Measurements from ENCODE around the gene CYLD.

Gene CYLD

DNA sequence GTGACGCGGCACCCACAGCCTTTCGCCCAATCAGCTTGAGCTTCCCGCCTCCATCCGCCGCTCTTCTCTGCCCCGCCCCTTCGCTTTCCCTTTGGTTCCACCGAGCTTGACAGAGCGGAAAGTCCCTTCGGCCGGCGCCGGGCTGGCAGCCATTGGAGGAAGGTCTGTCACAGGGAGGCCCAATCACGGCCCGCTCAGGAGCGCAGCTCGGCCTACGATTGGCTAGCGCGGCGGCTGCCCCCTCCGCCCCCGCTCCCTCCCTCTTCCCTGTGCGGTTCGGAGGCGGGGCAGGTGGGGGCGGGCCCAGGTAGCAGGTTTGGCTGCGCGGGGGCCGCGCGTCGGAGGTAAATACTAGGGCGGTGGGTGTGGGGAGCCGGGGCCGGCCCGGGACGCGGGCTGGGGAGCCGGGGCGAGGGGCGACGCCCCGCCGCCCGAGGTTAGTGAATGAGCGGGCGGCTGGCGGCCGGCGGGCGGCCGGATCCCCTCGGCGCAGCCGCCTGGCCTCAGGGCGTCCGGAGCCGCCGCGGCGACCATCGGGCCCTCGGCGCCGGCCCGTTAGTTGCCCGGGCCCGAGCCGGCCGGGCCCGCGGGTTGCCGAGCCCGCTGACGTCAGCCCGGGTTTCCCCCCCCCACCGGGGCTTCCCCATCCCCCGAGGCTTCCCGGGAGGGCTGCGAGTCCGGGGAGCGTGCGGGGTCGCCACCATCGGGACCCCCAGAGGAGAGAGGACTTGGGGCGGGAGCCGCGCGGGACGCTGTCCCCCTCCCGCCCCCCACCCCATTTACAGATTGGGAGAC is at the start of gene CYLD:
Gene CYLD, plus strand, starts transcription at position 306 of the 795 bp plus-strand sequence. CDS start 7,613 bp downstream, outside the sequence.
- peak; percentile 83 for DNase-seq

GRCh38 chr16:50692644-50692998 is 49.3 kb upstream of the CYLD start:
- DNase-seq, result no peak

- DNase-seq, result no peak
Measured at GRCh38 chr16:50692999-50693781, 48.7 kb upstream of the CYLD start, which contains the start of gene NOD2. Gene NOD2 (plus strand): TSS chr16:50693606. CDS start chr16:50699496, 5,890 bp downstream.

DNA sequence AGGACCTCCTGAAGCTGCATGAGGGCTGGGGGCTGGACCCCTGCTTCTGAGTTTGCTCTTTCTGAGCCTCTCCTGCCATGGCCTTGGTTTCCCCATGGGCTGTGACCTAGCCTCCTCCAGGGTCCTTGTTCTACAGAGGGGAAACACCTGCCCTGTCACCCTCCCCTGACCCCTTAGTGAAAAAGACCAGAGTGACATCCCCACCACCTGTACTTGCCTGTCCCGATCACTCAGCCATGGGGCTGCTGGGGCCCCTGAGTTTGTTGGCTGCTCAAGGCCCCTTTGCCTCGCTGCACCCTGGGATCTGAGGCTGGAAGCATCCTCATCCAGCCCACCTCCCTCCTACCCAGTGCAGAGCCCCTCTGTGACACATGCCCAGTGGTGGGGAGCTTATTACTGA is 47.7 kb upstream of the CYLD start:
- no peak for DNase-seq

GRCh38 chr16:50695017-50696000 is 46.6 kb upstream of the CYLD start:
- no peak for DNase-seq

DNA sequence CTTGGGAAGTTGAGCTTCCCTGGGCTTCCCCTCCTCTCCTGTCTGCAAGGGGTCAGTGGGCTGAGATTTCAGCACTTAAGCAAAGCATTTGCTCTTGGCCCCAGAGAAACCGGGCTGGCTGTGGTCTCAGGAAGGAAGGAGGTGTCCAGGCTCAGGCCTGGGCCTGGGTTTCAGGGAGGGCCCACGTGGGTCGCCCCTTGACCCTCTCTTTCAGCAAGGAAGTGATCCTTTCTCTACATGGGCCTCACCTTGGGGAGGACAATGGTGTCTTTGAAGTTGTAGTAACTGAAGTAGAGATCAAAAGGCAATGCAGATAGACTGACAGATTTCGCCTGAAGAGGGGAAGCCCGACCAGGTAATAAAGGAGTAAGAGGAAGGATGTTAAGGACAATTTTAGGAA is 45.8 kb upstream of the CYLD start:
- no peak for DNase-seq

DNA sequence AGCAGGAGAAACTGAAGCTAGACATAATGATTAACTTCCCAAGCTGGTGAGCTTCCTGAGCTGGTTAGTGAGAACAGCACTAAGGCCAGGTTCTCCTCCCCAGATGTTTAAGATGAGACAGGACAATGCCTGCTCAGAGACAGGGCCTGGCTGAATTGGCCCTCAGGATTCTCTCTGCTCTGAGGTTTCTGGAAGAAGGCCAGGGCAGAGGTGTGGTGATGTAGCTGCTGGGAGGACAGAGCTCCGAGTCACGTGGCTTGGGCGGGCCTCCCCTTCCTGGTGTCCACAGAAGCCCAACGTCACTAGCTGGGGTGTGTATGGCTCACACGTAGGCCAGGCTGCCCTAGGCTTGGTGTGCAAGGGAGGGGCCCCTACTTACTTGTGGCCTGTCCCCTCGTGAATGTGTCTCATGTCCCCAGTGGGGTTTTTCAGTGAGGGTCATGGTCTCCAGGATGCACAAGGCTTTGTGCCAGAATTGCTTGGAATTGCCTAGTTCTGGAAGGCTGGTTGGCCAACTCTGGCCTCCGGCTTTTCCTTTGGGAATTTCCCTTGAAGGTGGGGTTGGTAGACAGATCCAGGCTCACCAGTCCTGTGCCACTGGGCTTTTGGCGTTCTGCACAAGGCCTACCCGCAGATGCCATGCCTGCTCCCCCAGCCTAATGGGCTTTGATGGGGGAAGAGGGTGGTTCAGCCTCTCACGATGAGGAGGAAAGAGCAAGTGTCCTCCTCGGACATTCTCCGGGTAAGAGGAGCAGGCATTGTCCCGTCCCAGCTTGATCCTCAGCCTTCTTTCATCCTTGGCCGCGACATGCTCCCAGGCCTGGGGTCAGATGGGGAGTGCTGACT is 45.1 kb upstream of the CYLD start:
- DNase-seq, result no peak

DNA sequence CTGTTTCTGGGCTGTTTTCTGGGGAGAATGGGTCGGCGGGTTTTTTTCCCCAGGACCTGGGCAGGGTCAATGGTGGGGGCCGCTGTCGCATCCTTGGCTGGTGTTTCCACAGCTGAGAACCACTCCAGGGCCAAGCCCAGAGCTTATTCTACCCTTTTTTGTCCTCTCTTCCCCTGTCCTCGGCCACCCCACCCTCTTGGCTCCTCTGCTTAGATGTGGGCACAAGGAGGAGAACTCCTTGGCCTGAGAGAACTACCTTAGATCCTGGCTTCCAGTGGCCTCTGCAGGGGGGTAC is 44.5 kb upstream of the CYLD start:
- DNase-seq, result no peak

DNA sequence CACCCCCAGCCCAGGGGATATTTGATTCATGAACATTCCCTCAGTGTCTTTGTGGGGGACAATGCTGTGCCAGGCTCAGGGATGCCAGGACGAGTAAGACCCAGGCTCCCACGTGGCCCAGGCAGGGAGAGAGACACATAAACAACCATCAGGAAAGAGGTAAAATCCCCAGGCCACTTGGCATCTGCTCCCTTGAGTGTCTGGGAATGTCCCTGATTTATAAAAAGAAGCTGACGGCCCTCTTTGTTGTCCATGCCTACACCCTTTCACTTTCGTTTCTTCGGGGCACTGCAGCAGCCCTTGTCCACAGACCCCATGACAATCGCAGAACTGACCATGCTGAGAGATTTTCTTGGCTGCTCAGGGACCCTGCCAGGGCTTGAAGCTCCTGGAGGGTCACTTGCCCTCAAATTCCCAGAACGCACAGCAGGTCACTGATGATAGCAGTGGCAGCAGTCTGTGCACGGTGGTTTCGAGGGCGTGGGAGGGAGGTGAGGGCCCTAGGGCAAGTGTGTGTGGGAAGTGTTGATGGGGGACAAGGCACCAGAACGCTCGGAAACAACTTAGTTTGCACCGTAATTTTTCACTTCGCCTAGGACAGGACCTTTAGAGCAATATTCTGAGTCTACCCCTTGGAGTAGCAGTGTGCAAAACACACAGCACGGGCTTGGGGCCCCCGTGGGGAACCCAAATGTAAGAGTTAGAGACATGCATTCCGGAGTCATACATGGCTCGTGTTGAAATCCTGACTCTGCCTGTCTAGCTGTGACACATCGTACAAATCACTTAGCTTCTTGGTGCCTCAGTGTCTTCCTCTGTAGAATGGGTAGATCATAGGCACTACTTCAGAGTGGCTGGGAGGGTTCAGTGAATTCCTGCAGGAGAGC is 43.8 kb upstream of the CYLD start:
- DNase-seq, result no peak

DNA sequence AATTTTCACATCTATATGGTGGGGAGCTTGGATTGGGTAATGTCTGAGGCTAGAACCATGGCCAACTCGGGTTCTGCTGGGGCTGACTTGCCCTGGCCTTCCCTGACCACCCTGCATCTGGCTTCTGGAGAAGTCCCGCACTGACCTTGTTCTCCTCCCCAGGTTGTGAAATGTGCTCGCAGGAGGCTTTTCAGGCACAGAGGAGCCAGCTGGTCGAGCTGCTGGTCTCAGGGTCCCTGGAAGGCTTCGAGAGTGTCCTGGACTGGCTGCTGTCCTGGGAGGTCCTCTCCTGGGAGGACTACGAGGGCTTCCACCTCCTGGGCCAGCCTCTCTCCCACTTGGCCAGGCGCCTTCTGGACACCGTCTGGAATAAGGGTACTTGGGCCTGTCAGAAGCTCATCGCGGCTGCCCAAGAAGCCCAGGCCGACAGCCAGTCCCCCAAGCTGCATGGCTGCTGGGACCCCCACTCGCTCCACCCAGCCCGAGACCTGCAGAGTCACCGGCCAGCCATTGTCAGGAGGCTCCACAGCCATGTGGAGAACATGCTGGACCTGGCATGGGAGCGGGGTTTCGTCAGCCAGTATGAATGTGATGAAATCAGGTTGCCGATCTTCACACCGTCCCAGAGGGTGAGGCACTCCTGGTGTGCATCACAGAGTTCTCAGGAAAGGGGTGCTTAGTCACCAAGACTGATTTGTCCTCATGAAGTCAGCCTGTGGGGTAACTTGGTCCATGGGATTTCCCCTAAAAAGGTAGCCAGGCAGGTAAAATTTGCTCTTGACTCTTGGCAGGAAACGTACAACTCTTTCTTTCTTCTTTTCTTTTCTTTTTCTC is 42.3 kb upstream of the CYLD start:
- no peak for DNase-seq

DNA sequence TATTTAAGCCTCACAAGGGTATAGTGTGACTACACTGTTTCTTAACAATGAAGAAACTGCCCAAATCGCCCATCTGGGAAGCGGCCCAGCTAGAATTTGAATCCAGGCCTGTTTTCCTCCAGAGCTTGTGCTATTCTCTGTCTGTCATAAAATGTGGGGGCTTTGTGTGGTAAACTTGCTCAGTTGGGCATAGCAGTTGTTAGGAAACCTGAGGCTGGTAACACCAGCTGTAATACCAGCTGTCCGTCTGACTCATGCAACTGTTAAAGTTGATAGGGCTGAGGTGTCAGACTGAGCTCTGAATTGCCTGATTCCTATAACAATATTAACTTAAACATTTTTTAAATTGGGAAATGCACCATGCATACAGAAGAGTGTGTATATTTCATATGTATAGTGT is 39.2 kb upstream of the CYLD start:
- no peak for DNase-seq

DNA sequence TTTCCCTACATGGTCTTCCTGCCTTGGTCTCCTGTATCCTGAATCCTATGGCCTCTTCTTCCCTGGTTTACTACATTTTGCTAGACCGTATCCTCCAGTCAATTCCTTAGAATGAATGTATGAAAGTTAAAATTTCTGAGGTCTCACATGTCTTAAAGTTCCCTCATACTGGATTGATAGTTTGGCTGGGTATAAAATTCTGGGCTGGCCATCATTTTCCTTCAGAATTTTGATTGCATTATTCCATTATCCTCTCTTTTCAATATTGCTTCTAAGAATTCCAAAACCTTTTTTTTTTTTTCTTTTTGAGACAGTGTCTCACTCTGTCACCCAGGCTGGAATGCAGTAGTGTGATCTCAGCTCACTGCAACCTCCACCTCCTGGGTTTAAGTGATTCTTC is 37.6 kb upstream of the CYLD start:
- DNase-seq, result no peak

GRCh38 chr16:50705436-50706110 is 36.3 kb upstream of the CYLD start:
- no peak for DNase-seq

DNA sequence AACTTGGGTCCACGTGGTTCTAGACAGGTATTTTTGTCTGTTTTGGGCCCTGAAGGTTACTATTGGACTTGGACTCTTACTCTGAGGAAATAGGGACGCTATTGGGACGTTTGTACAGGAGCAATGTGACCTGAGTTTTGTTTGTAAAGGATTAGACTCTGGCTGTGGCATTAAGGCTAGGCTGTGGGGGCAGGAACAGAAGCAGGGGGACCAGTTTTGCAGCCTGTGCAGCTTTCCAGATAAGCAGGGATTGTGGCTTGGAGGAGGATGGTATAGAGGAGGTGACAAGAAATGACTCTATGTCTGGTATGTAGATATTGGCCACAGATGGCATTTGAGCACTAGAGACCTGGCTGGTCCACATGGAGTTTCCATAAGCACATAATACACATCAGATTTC is 35.6 kb upstream of the CYLD start:
- DNase-seq, result no peak

- DNase-seq, result no peak
Measured at GRCh38 chr16:50708373-50709060, 33.4 kb upstream of the CYLD start.

GRCh38 chr16:50709061-50709684 is 32.7 kb upstream of the CYLD start:
- DNase-seq, result no peak

DNA sequence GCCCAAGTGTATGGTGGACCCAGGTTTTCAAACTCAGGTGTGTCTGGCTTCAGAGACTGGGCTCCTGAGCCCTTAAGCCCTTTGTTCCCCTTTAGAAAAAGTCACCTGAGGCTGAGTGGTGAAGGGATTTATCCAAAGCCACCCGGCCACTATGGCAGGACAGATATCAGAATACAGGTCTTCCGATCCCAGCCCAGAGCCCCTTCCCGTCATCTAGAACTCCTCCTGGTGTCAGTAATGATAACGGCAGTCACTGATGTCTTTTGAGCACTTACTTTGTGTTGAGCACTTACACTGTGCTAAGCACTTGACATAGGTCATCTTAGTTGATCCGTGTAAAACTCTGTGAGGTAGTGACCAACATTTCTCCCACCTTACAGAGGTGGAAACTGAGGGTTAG is 31.9 kb upstream of the CYLD start:
- no peak for DNase-seq

DNA sequence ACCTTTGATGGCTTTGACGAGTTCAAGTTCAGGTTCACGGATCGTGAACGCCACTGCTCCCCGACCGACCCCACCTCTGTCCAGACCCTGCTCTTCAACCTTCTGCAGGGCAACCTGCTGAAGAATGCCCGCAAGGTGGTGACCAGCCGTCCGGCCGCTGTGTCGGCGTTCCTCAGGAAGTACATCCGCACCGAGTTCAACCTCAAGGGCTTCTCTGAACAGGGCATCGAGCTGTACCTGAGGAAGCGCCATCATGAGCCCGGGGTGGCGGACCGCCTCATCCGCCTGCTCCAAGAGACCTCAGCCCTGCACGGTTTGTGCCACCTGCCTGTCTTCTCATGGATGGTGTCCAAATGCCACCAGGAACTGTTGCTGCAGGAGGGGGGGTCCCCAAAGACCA is 30.8 kb upstream of the CYLD start:
- no peak for DNase-seq

Data from NCI-H1048 (cell line).